NCI-H82 (cell line): ENCODE data around the gene ZSWIM4.

ENCODE experiments used
- DNase-seq: peaks from one replicate; lab custom pipeline; 2025; lab: John Stamatoyannopoulos, UW

Gene ZSWIM4

DNA sequence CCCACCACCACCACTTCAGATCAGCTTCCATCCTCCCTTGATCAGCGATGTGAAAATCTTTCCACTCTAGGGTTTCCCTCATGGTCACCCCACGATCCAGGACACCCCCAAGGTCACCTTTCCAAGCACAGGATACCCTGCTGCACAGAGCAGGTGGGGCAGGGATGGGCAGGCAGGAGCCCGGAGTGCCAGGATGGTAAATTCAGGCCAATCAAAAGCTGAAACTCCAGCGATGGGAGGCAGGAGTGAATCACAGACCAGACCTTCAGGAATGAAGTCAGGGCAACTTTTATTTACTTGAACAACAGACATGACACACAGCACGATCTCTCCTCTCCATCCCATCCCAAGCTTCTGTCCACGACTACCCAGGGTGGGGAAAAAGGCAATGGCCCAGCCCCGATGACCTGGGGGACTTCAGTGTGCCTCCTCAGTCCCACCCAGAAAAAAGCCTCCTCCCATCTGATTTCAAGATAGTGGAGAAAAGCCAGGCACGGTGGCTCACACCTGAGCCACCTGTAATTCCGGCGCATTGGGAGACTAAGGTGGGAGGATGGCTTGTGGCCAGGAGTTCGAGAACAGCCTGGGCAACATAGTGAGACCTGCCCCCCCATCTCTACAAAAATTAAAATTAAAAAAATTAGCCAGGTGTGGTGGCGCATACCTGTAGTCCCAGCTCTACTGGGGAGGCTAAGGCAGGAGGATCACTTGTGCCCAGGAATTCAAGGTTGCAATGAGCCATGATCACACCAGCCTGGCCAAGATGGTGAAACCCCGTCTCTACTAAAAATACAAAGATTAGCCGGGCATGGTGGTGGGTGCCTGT lies 39.2 kb downstream of the ZSWIM4 start:
- no peak for DNase-seq

GRCh38 chr19:13835791-13836723 lies 40.8 kb downstream of the ZSWIM4 start:
- DNase-seq = no peak

DNA sequence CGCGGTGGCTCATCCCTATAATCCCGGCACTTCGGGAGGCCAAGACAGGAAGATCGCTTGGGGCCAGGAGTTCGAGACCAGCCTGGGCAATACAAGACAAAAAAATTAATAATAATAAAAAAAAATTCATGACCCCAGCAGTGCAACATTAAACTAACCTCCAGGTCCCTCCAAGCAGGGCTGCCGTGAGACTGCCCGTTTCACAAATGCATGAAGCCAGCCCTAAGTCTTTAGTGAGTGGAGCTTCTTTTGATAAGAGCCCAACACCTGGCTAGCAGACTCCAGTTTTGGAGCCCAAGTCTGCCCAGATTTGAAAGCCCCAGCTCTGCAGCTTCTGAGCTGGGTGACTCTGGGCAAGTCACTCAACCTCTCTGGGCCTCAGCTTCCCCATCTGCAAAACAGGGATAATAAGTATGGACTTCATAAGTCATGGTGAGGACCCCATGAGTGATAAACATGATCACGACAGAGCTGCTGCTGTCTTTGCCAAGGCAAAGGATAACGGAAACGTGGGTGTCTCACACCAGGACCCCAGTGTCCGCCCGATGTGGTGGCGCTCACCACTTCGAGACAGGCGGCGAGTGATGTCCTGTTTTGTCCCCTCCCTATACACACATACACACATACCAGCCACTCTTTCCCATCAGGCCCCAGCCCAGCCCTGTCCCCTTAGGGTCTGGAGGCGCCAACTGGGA lies 43.3 kb downstream of the ZSWIM4 start:
- no peak for DNase-seq

GRCh38 chr19:13839130-13839937 lies 44.1 kb downstream of the ZSWIM4 start:
- peak; percentile 52 for DNase-seq

- DNase-seq = no peak
Observed at GRCh38 chr19:13839938-13840304, 44.7 kb downstream of the ZSWIM4 start.

- no peak for DNase-seq
Observed at GRCh38 chr19:13840305-13841085, 45.3 kb downstream of the ZSWIM4 start.

DNA sequence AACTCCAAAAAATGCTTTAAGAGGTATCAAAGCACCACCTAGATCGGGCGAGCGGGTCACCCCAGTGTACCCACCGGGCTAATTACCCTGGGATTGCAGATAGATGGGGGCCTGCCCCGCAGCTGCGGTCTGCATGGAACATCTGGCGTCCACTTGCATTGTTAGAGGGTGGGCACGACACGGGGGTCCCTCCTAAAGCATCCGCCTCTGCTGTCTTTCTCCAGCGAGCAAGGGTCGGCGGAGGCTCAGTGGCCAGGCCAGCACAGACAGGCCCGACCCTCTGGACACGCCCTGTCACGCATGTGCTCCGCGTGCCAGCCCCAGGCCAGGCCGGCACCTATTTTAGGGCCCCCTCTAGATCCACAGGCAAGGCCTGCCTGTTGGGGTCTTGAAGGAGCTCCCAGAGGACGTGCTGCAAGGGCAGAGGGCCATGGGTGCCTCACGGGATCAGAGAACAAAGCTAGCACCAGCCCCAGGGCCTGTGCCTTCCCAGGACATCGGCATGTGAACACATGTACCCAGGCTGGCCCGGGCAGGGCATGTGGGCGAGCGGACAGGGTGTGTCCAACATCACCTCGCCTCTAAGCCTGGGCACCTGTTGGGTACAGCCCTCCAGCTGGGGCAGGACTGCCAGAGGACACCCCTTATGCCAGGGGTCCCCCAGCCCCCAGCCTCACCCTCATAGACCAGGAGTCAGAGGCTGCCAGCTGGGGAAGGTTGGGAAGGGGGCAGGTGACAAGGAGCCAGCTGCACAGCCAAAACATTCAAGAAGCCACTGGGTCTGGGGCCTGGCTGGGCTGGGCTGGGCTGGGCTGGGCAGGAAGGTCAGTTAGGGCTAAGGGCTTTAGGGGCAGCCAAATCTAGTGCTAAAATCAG lies 46.1 kb downstream of the ZSWIM4 start:
- DNase-seq = no peak

GRCh38 chr19:13841962-13842290 lies 46.7 kb downstream of the ZSWIM4 start:
- no peak for DNase-seq

- peak; percentile 70 for DNase-seq
Observed at GRCh38 chr19:13842291-13843103, 47.3 kb downstream of the ZSWIM4 start.

DNA sequence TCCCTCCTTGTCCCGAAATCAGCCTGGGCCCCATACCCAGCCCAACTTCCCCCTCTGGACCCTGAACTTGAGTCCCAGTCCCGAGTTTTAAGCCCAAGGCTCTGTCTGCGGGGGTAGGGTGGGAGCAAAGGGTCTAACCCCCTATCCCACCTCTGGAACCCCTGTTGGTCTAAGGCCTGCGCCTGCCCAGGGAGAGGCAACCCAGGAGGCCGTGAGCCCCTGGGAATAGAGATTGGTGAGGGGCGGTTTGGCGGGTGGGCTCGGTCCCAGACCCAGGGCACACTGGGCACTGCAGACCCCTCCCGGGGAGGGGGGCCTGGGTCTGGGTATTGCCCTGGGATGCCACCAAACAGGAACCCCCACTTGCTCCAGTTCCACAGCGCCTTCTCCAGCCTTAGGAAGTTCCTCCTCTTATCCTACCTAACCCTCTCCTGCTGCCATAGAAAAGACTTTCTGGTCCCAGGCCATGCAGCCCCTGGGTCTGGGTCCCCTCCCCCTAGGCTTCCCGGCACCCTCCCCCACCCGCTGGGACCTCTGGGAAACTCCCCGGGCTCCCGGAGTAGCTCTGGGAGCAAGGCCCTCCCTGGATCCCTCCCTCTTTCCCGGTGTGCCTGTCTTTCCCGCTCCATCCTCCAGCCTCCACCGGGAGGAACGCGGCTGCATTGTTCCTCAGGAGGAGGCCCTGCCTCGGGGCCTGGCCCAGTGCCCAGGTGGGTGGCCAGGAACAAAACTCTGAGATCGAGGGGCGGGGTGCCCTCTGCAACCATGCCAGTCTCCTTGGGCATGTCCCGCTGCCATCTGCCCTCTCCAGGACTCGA lies 48.1 kb downstream of the ZSWIM4 start:
- peak; percentile 64 for DNase-seq

DNA sequence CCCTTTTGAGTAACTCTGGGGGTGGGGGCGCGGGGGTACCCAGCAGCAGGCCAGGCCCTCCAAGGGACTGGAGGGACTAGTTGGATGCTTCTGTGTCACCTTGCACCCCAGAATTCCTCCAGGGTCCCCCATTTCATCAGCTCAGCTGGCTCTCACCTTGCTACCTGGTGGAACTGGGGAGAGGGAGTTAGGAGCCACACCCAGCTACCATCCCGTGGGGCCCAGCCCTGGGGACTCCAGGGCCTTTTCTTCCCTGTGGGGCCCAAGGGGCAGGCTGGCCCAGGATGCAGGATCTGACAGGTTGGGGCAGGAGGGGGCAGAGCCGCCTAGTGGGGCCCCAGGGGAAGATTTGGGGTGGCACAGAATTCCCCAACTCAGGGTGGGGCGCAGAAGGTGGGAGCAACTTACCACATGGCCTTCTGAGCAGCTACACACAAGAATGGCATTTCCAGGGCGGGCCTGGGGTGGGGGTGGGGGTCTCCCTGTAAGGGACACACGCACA lies 48.9 kb downstream of the ZSWIM4 start:
- no peak for DNase-seq

DNA sequence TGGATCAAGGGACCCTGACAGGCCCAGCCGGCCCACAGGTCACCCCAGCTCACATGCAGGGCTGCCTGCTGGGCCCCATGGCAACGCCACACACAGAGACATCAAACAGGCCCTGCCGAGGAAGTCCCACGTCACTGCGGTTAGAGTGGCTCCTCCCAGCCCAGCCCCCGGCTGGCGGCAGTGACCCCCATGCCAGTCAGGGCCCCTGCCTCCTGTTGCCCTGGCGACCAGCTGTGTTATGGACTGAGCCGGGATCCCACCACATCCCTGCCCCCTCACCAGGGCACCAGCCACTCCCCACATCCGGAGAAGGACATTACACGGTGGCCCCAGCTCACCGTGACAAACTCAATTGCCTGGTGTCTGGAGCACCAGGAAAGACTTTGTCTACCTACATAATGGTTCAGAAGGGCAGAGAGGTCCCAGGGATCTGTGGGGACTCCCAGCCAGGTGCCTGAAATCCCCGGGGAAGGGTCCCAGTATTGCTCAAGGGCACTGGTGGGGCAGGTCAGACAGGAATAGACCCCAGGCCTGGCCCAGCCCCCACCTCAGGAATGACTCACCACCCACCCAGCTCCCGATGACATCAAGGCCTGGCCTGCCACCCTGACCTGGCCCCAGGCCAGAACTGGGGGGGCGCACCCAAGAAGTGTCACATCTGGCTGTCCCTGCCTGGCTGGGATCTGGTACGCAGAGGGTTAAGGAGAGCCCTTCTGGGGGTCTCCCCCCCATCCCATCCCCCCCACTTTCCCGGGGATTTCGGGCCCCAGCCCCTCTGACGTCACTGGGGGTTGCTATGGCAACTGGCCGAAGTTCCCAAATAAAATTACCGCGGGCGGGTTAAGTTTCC lies 51.5 kb downstream of the ZSWIM4 start:
- DNase-seq = peak; percentile 80

GRCh38 chr19:13847407-13848339 lies 52.4 kb downstream of the ZSWIM4 start:
- DNase-seq = peak; percentile 94

DNA sequence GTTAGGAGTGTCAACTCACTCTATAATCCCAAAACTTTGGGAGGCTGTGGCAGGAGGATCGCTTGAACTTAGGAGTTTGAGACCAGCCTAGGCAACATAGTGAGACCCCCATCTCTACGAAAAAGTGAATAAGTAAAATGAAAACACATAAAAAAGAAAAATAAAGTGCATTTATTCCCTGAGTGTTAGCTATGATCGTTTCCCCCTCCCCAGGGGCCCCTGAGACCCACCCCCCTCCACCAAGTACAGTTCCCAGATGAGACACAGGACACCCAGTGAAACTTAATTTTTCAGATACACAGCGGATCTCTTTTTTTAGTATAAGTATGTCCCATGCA lies 53.1 kb downstream of the ZSWIM4 start:
- no peak for DNase-seq

DNA sequence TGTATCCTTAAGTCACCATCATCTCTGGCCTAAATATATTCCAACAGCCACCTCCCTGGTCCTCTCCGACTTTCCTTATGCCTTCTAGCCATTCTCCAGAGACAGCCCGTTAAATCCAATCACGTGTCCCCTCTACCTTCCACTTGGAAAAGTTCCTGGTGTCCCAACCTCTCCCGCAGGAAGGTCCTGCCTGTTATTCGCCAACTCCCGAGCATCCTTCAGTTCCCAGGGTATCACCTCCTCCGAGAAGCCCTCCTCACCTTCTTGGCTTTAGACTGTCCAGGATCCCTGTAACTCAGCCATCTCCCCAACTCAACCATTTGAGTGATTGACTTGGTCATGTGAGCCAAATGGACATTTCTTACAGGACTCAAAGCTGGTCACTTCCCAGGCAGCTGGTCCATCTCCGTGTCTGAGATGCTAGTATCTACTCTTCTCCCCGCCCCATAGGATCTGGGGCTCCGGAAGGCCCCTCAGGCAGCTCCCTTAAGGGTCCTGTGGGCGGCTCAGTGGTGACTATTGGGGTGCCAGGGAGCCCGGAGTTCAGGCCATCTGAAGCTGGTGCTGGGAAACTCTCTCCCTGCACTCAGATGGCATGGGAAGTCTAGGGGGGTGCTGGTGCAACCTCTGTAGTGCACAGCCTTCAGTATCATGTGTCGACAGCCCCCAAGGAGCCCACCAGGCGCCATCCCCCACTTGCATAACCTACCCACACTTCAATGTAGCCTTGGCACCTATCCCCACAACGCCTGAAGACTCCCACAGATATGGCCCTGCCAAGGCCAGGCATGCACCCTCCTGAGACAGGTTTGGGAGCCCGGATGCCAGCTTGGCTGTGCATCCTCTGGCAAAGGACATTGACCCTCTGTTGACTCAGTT lies 53.8 kb downstream of the ZSWIM4 start:
- DNase-seq = no peak
